ENCODE measurements around the gene PARD3B. TPM values are rescaled to one million over a fixed set of nuclear protein-coding genes. Genes with fewer than 3 reads are reported as not detected.

The PARD3B gene
- total and polyA plus RNA-seq, 2 of the 8 experiments (the other 6 are each of a cell fraction or from before 2014, with no cell fraction given) = 1.2 to 5.7 TPM

DNA sequence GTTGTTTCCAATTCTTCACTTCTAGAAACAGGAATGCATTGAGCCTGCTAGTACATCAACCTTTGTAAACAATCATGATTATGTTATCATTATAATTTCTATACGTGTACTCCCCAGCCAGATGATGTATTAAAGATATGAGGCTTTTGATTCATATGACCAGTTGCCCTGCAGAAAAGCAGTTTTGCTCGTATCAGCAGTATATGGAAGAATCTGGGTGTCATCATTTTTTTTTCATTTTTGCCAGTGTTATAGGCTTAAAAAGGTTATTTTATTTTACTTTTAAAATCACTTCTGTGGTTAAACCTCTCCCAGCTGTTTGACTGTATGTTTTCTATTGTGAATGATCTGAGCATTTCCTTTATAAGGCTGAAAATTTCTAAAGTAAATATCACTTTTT lies 665.2 kb downstream of the PARD3B start:
- no peak overlapping the region for H2BK120ac ChIP-seq (replicated peaks; ENCODE audit: low read depth, low read length)
- POLR2A ChIA-PET (ENCODE audit: partially characterized antibody) = no interaction called here
- H3K23ac ChIP-seq (ENCODE audit: insufficient read length) = no peak overlapping the region
- H3K27me3 ChIP-seq (replicated peaks in 1 of 4; ENCODE audit: control insufficient read depth in 3 of 4, extremely low read depth in 1 of 4, insufficient read depth in 3 of 4, low read length in 3 of 4) = no peaks in the 10 kb centered on the region
- no peak overlapping the region for H2BK20ac ChIP-seq (ENCODE audit: low read length)
- no peak for DNase-seq (ENCODE audit: low read depth in 1 of 2, low spot score in 2 of 2)
- no peaks in the 10 kb centered on the region for H4K20me1 ChIP-seq (replicated peaks in 1 of 2; ENCODE audit: control insufficient read depth in 1 of 2, insufficient read depth in 2 of 2, low read length in 2 of 2)
- H2BK15ac ChIP-seq (ENCODE audit: low read length) = no peak overlapping the region
- no peak for FAIRE-seq
- no peak overlapping the region for H3K4me2 ChIP-seq (ENCODE audit: insufficient read depth in 1 of 2, low read depth in 2 of 2, low read length in 2 of 2)
- no peak overlapping the region for H2AK5ac ChIP-seq (ENCODE audit: low read depth, low read length)
- no peak overlapping the region for H2BK5ac ChIP-seq (ENCODE audit: low read depth, low read length)
- no peak overlapping the region for H2AFZ ChIP-seq (ENCODE audit: low read length)
- no peaks in the 10 kb centered on the region for H3K79me1 ChIP-seq (ENCODE audit: low read depth, low read length)
- no peak overlapping the region for H3K56ac ChIP-seq (replicated peaks; ENCODE audit: insufficient read length, low read depth, low read length)
- CTCF ChIA-PET (ENCODE audit: partially characterized antibody) = no interaction called here
- no peak overlapping the region for H4K5ac ChIP-seq (ENCODE audit: insufficient read length, low read depth, low read length)
- no peak overlapping the region for H2BK12ac ChIP-seq (ENCODE audit: low read depth, low read length)
- WGBS, 2 experiments (ENCODE audit: extremely low coverage in 1 of 2, insufficient coverage in 1 of 2, insufficient read length in 1 of 2, insufficient replicate concordance in 2 of 2, low coverage in 1 of 2, low lambda C conversion rate in 2 of 2, missing lambda C conversion rate in 1 of 2) = 96% methylated on average over 2 of the region's 2 CpGs; no CpG with 5 or more reads in 1 of the 2 experiments
- no peaks in the 10 kb centered on the region for H3K9me3 ChIP-seq (ENCODE audit: insufficient read depth in 2 of 2, low read depth in 1 of 2, low read length in 1 of 2)
- H3K4me1 ChIP-seq (replicated peaks in 1 of 4; ENCODE audit: control insufficient read depth in 3 of 4, insufficient read depth in 4 of 4, low read length in 3 of 4) = peaks cover 0 to 4% (median 0%) of the 10 kb centered on the region in 4 experiments; a peak in 1 of 7 replicates
- no peaks in the 10 kb centered on the region for H3K79me2 ChIP-seq (ENCODE audit: control insufficient read depth in 1 of 2, insufficient read depth in 2 of 2, low read length in 2 of 2)
- no peak overlapping the region for H3K27ac ChIP-seq (ENCODE audit: low read depth, low read length)
- no peak overlapping the region for H3K4ac ChIP-seq (replicated peaks; ENCODE audit: insufficient read length, low read depth, low read length)
- H4K8ac ChIP-seq (ENCODE audit: extremely low read depth, insufficient read depth, low read length) = no peak overlapping the region
- no peak overlapping the region for H3K14ac ChIP-seq (ENCODE audit: insufficient read length)
- no peak overlapping the region for H3K4me3 ChIP-seq (ENCODE audit: extremely low read depth in 1 of 4, insufficient read depth in 2 of 4, low read depth in 3 of 4, low read length in 4 of 4)
- H3K9ac ChIP-seq (replicated peaks in 1 of 4; ENCODE audit: extremely low read depth in 1 of 4, low read depth in 3 of 4, low read length in 3 of 4) = no peak overlapping the region
- TF ChIP-seq SUZ12 (IDR thresholded peaks at IDR 0.05; ENCODE audit: low read length) (no peak), TAF7 (optimal IDR thresholded peaks at IDR 0.05; ENCODE audit: borderline replicate concordance, low read depth, low read length) (no peak), TBP (IDR thresholded peaks at IDR 0.05; ENCODE audit: low read depth, low read length) (no peak), MAFK (IDR thresholded peaks at IDR 0.05; ENCODE audit: low read depth, low read length) (no peak)
- H4K91ac ChIP-seq (replicated peaks; ENCODE audit: insufficient read length, low read length) = no peak overlapping the region
- H3K18ac ChIP-seq (ENCODE audit: extremely low read depth, low read length) = no peak overlapping the region
- H3K23me2 ChIP-seq (ENCODE audit: low read depth, low read length) = no peaks in the 10 kb centered on the region
- no peaks in the 10 kb centered on the region for H3K36me3 ChIP-seq (ENCODE audit: control insufficient read depth in 2 of 4, insufficient read depth in 4 of 4, low read length in 3 of 4)

All from H1 (cell line).